K562 (cell line): ENCODE results near the gene LGR6. TPM values are rescaled to one million over a fixed set of nuclear protein-coding genes. Genes with fewer than 3 reads are reported as not detected.
A peak's percentile ranks its signal among the peaks of the same experiment; 100 is the strongest.

Experiments
- ARHGAP35 ChIP-seq: fragments of 450-650 bp; IDR thresholded peaks from 2 replicates; pipeline ENCODE4 v1.6.1; 2018; ENCODE audit not compliant: partially characterized antibody
- BCOR ChIP-seq: fragments of 450-650 bp; IDR thresholded peaks from 2 replicates; pipeline ENCODE4 v1.6.1; 2016
- CC2D1A ChIP-seq: fragments of 450-650 bp; IDR thresholded peaks from 2 replicates; pipeline ENCODE4 v1.6.1; 2017; ENCODE audit warnings: mild to moderate bottlenecking
- EGR1 ChIP-seq: fragments of 450-650 bp; conservative IDR thresholded peaks from 2 replicates; pipeline ENCODE4 v1.6.1; 2017; ENCODE audit warnings: mild to moderate bottlenecking
- KAT8 ChIP-seq: fragments of 450-650 bp; IDR thresholded peaks from 2 replicates; pipeline ENCODE4 v1.6.1; 2016; ENCODE audit warnings: low read depth, mild to moderate bottlenecking
- SMC3 ChIP-seq: conservative IDR thresholded peaks from 2 replicates; pipeline ENCODE4 v1.6.1; 2011; ENCODE audit warnings: low read depth, low read length, improper control_type of control experiment; ENCODE audit not compliant: insufficient read depth
- ZFPM2 ChIP-seq: fragments of 250-450 bp; sonication (Bioruptor Pico); IDR thresholded peaks from 2 replicates; pipeline ENCODE4 v1.5.1; 2022; ENCODE audit warnings: mild to moderate bottlenecking
- ZKSCAN3 ChIP-seq: fragments of 250-450 bp; sonication (Bioruptor Pico); IDR thresholded peaks from 2 replicates; pipeline ENCODE4 v1.4.0; 2020
- ZNF121 ChIP-seq: sonication (generic); formaldehyde crosslinking; conservative IDR thresholded peaks from 2 replicates; pipeline ENCODE4 v1.8.0; 2022; ENCODE audit warnings: missing genetic modification reagents
- ZNF311 ChIP-seq: fragments of 250-450 bp; sonication (Bioruptor Pico); IDR thresholded peaks from 2 replicates; pipeline ENCODE4 v1.4.0; 2020; ENCODE audit warnings: mild to moderate bottlenecking, moderate library complexity
- ZNF384 ChIP-seq: IDR thresholded peaks from 2 replicates; pipeline ENCODE4 v1.6.1; 2012; ENCODE audit warnings: low read depth, low read length, improper control_type of control experiment
- ZNF699 ChIP-seq: fragments of 250-450 bp; sonication (Bioruptor Pico); IDR thresholded peaks from 2 replicates; pipeline ENCODE4 v1.8.0; 2021; ENCODE audit warnings: mild to moderate bottlenecking, moderate library complexity; ENCODE audit not compliant: insufficient replicate concordance
- polyA plus RNA-seq, 8 experiments: library from polyadenylated mRNA; depleted of rRNA in 4 of 8; stranded (reverse) in 5 of 8; unstranded in 3 of 8; fragments of >200 nt; fragmentation: Nextera tagmentation in 2 of 8; fragmentation: Illumina TruSeq in 1 of 8; extraction: Ambion mirVana in 2 of 8; extraction: Trizol in 1 of 8; gene quantifications; 2 replicates each; pipeline versions ENCODE4 v1.2.1 to v1.2.3, GENCODE V29; 2011 to 2014; ENCODE audit warnings: inconsistent platforms in 1 of 8, missing spikeins in 1 of 8
- total RNA-seq, 7 experiments: library from RNA; depleted of rRNA in 6 of 7; stranded (reverse); fragments of >200 nt in 6 of 7; fragmentation: Illumina TruSeq in 2 of 7; extraction: Trizol in 2 of 7; gene quantifications; 2 replicates each; pipeline versions ENCODE4 v1.2.1 to v1.2.3, GENCODE V29; 2011 to 2021; ENCODE audit warnings: low replicate concordance in 1 of 7
- TF ChIP-seq, protein P1 (sequence below): fragments of 450-650 bp; conservative IDR thresholded peaks from 2 replicates; pipeline ENCODE4 v1.6.1; 2016; ENCODE audit warnings: missing genetic modification characterization, low read depth, mild to moderate bottlenecking, control low read depth, missing compliant biosample characterization
- TF ChIP-seq, protein P2 (sequence below): fragments of 250-450 bp; sonication (Bioruptor Pico); IDR thresholded peaks from 2 replicates; pipeline ENCODE4 v1.9.0; 2021; ENCODE audit warnings: mild to moderate bottlenecking, inconsistent platforms
- TF ChIP-seq, protein P3 (sequence below): fragments of 450-650 bp; IDR thresholded peaks from 2 replicates; pipeline ENCODE4 v1.6.1; 2017; ENCODE audit warnings: antibody characterized with exemption
- TF ChIP-seq, protein P4 (sequence below): sonication (generic); formaldehyde crosslinking; IDR thresholded peaks from 2 replicates; pipeline ENCODE4 v1.8.0; 2022; ENCODE audit warnings: missing genetic modification reagents, mild to moderate bottlenecking, borderline replicate concordance
- TF ChIP-seq, protein P5 (sequence below): fragments of 250-450 bp; sonication (Bioruptor Pico); IDR thresholded peaks from 2 replicates; pipeline ENCODE4 v1.8.0; 2022; ENCODE audit warnings: moderate library complexity, mild to moderate bottlenecking, inconsistent platforms

Gene LGR6
- total and polyA plus RNA-seq, 9 of the 15 experiments (the other 6 are each of a cell fraction or from before 2014, with no cell fraction given): 0.01 to 0.54 (median 0.17) TPM; not detected in 1

DNA sequence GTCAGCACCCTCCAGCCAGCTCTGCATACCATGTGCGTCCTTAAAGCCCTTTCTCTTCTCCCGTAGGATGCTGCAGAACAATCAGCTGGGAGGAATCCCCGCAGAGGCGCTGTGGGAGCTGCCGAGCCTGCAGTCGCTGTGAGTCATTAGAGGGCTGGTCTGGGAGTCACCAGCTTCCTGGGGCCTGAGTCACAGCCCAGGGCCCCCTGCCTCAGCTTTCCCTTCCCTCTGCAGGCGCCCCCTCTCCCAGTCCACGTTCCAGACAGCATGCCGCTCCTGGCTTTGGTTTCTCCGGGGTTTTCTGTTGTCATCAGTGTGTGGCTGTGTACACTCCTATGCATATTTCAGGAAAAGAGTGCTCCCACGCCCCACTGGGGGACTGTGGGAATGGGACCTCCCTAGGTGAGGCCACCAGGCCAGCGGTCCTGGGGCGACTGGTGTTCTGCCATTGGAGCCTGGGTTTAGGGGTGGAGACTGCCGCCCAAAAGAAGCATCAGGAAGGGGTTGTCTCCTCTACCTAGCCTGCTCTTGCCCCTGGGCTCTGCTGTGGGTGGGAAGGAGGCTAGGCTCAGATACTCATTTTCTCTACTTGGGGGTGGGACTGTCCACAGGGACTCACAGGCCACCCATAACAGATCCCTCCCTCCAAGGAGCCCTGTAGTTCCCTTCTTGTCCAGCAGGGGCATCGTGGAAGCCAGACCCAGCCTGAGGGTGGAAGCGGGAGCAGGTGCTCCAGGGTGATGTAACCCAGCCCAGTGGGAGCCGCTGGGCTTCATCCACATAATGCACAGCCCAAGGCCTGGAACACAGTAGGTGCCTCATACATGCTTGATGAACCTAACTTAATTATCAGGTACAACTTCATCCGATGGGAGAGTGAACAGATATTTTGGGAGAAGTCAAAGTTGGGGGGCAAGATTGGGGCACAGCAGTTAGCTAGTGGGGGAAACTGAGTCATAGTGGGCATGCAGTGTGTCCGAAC lies 42.5 kb downstream of the LGR6 start (continued):
- TF ChIP-seq EGR1 (no peak), BCOR (peak; percentile 76; the same call in 1 of the 2 replicates), KAT8 (no peak), ARHGAP35 (no peak), CC2D1A (no peak), ZKSCAN3 (CRISPR knock-in tag) (no peak), ZNF699 (CRISPR knock-in tag) (no peak), ZNF121 (CRISPR knock-in tag) (no peak), ZNF311 (no peak), ZNF384 (no peak), ZFPM2 (CRISPR knock-in tag) (no peak), SMC3 (peak; percentile 49)
- TF ChIP-seq, protein P1, sequence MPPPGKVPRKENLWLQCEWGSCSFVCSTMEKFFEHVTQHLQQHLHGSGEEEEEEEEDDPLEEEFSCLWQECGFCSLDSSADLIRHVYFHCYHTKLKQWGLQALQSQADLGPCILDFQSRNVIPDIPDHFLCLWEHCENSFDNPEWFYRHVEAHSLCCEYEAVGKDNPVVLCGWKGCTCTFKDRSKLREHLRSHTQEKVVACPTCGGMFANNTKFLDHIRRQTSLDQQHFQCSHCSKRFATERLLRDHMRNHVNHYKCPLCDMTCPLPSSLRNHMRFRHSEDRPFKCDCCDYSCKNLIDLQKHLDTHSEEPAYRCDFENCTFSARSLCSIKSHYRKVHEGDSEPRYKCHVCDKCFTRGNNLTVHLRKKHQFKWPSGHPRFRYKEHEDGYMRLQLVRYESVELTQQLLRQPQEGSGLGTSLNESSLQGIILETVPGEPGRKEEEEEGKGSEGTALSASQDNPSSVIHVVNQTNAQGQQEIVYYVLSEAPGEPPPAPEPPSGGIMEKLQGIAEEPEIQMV: no peak
- TF ChIP-seq, protein P2, sequence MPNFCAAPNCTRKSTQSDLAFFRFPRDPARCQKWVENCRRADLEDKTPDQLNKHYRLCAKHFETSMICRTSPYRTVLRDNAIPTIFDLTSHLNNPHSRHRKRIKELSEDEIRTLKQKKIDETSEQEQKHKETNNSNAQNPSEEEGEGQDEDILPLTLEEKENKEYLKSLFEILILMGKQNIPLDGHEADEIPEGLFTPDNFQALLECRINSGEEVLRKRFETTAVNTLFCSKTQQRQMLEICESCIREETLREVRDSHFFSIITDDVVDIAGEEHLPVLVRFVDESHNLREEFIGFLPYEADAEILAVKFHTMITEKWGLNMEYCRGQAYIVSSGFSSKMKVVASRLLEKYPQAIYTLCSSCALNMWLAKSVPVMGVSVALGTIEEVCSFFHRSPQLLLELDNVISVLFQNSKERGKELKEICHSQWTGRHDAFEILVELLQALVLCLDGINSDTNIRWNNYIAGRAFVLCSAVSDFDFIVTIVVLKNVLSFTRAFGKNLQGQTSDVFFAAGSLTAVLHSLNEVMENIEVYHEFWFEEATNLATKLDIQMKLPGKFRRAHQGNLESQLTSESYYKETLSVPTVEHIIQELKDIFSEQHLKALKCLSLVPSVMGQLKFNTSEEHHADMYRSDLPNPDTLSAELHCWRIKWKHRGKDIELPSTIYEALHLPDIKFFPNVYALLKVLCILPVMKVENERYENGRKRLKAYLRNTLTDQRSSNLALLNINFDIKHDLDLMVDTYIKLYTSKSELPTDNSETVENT (CRISPR knock-in tag): no peak
- TF ChIP-seq, protein P3, sequence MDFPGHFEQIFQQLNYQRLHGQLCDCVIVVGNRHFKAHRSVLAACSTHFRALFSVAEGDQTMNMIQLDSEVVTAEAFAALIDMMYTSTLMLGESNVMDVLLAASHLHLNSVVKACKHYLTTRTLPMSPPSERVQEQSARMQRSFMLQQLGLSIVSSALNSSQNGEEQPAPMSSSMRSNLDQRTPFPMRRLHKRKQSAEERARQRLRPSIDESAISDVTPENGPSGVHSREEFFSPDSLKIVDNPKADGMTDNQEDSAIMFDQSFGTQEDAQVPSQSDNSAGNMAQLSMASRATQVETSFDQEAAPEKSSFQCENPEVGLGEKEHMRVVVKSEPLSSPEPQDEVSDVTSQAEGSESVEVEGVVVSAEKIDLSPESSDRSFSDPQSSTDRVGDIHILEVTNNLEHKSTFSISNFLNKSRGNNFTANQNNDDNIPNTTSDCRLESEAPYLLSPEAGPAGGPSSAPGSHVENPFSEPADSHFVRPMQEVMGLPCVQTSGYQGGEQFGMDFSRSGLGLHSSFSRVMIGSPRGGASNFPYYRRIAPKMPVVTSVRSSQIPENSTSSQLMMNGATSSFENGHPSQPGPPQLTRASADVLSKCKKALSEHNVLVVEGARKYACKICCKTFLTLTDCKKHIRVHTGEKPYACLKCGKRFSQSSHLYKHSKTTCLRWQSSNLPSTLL: no peak
- TF ChIP-seq, protein P4, sequence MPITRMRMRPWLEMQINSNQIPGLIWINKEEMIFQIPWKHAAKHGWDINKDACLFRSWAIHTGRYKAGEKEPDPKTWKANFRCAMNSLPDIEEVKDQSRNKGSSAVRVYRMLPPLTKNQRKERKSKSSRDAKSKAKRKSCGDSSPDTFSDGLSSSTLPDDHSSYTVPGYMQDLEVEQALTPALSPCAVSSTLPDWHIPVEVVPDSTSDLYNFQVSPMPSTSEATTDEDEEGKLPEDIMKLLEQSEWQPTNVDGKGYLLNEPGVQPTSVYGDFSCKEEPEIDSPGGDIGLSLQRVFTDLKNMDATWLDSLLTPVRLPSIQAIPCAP (CRISPR knock-in tag): no peak
- TF ChIP-seq, protein P5, sequence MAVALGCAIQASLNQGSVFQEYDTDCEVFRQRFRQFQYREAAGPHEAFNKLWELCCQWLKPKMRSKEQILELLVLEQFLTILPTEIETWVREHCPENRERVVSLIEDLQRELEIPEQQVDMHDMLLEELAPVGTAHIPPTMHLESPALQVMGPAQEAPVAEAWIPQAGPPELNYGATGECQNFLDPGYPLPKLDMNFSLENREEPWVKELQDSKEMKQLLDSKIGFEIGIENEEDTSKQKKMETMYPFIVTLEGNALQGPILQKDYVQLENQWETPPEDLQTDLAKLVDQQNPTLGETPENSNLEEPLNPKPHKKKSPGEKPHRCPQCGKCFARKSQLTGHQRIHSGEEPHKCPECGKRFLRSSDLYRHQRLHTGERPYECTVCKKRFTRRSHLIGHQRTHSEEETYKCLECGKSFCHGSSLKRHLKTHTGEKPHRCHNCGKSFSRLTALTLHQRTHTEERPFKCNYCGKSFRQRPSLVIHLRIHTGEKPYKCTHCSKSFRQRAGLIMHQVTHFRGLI (CRISPR knock-in tag): no peak
